H9 (cell line): ENCODE results near the gene AIF1L. TPM values are rescaled to one million over a fixed set of nuclear protein-coding genes. Genes with fewer than 3 reads are reported as not detected.

Source experiments
- DNase-seq: peaks from one replicate; pipeline ENCODE4 v3.0.0-alpha.2; 2017
- H2AFZ ChIP-seq: one replicate; pipeline ENCODE4 v1.6.1; 2013; ENCODE audit warnings: mild to moderate bottlenecking, low read length, control low read depth, moderate library complexity
- H2AK5ac ChIP-seq: 2 replicates; pipeline ENCODE4 v1.6.1; 2013; ENCODE audit warnings: low read length, control low read depth, mixed read lengths; ENCODE audit not compliant: insufficient read length
- H2BK120ac ChIP-seq: one replicate; pipeline ENCODE4 v1.6.1; 2013; ENCODE audit warnings: low read depth, mild to moderate bottlenecking, low read length, control low read depth, inconsistent platforms; ENCODE audit not compliant: poor library complexity, severe bottlenecking
- H2BK12ac ChIP-seq: 2 replicates; pipeline ENCODE4 v1.6.1; 2013; ENCODE audit warnings: low read length, control low read depth, mixed read lengths, low read depth; ENCODE audit not compliant: insufficient read length
- H2BK15ac ChIP-seq: 2 replicates; pipeline ENCODE4 v1.6.1; 2013; ENCODE audit warnings: low read depth, low read length, control low read depth
- H2BK20ac ChIP-seq: one replicate; pipeline ENCODE4 v1.6.1; 2013; ENCODE audit warnings: low read depth, mild to moderate bottlenecking, low read length, control low read depth, inconsistent platforms; ENCODE audit not compliant: poor library complexity, severe bottlenecking
- H2BK5ac ChIP-seq: 2 replicates; pipeline ENCODE4 v1.6.1; 2013; ENCODE audit warnings: low read length, control low read depth, mixed read lengths; ENCODE audit not compliant: insufficient read length
- H3K14ac ChIP-seq: 2 replicates; pipeline ENCODE4 v1.6.1; 2013; ENCODE audit warnings: low read length, control low read depth; ENCODE audit not compliant: insufficient read depth
- H3K18ac ChIP-seq: 2 replicates; pipeline ENCODE4 v1.6.1; 2013; ENCODE audit warnings: low read depth, mild to moderate bottlenecking, mixed read lengths, low read length, control low read depth; ENCODE audit not compliant: insufficient read length
- H3K23ac ChIP-seq: 2 replicates; pipeline ENCODE4 v1.6.1; 2013; ENCODE audit warnings: low read length, control low read depth, mixed read lengths, low read depth; ENCODE audit not compliant: insufficient read length
- H3K23me2 ChIP-seq: 2 replicates; pipeline ENCODE4 v1.6.1; 2013; ENCODE audit warnings: low read depth, mild to moderate bottlenecking, mixed read lengths, low read length, control low read depth; ENCODE audit not compliant: insufficient read length, poor library complexity, severe bottlenecking
- H3K27ac ChIP-seq: 2 replicates; pipeline ENCODE4 v1.5.1; 2013; ENCODE audit warnings: low read length, control low read depth, mixed read lengths, low read depth; ENCODE audit not compliant: insufficient read length
- H3K27me3 ChIP-seq: 2 replicates; pipeline ENCODE4 v1.6.1; 2013; ENCODE audit warnings: low read length, control low read depth, inconsistent platforms; ENCODE audit not compliant: insufficient read depth
- H3K4ac ChIP-seq: 2 replicates; pipeline ENCODE4 v1.6.1; 2013; ENCODE audit warnings: low read depth, mild to moderate bottlenecking, control low read depth, inconsistent platforms, low read length, moderate library complexity
- H3K4me1 ChIP-seq: 2 replicates; pipeline ENCODE4 v1.6.1; 2013; ENCODE audit warnings: low read length, control low read depth, inconsistent platforms; ENCODE audit not compliant: insufficient read depth
- H3K4me2 ChIP-seq: 2 replicates; pipeline ENCODE4 v1.6.1; 2013; ENCODE audit warnings: low read length, control low read depth, mixed read lengths; ENCODE audit not compliant: insufficient read length, insufficient read depth
- H3K56ac ChIP-seq: 2 replicates; pipeline ENCODE4 v1.6.1; 2013; ENCODE audit warnings: low read depth, mild to moderate bottlenecking, mixed read lengths, low read length, control low read depth; ENCODE audit not compliant: insufficient read length
- H3K79me1 ChIP-seq: 2 replicates; pipeline ENCODE4 v1.6.1; 2013; ENCODE audit warnings: low read depth, mild to moderate bottlenecking, moderate library complexity, low read length, control low read depth, inconsistent platforms; ENCODE audit not compliant: insufficient read depth, poor library complexity, severe bottlenecking
- H3K79me2 ChIP-seq: 2 replicates; pipeline ENCODE4 v1.6.1; 2013; ENCODE audit warnings: low read length, control low read depth, inconsistent platforms; ENCODE audit not compliant: insufficient read depth
- H3K9ac ChIP-seq: 2 replicates; pipeline ENCODE4 v1.6.1; 2013; ENCODE audit warnings: low read length, control low read depth, mixed read lengths; ENCODE audit not compliant: insufficient read length; ENCODE audit errors: extremely low read depth
- H3K9me3 ChIP-seq: one replicate; pipeline ENCODE4 v1.6.1; 2013; ENCODE audit warnings: low read depth, low read length, inconsistent platforms; ENCODE audit not compliant: control insufficient read depth
- H3T11ph ChIP-seq: one replicate; pipeline ENCODE4 v1.6.1; 2013; ENCODE audit warnings: mild to moderate bottlenecking, low read length, control low read depth, inconsistent platforms
- H4K20me1 ChIP-seq: one replicate; pipeline ENCODE4 v1.6.1; 2013; ENCODE audit not compliant: control insufficient read depth, insufficient read length, insufficient read depth
- H4K5ac ChIP-seq: 2 replicates; pipeline ENCODE4 v1.6.1; 2013; ENCODE audit warnings: low read depth, mild to moderate bottlenecking, mixed read lengths, low read length, control low read depth; ENCODE audit not compliant: insufficient read length
- H4K8ac ChIP-seq: replicated peaks from 2 replicates; pipeline ENCODE4 v1.6.1; 2013; ENCODE audit warnings: low read length, control low read depth, mixed read lengths, low read depth; ENCODE audit not compliant: insufficient read length
- H4K91ac ChIP-seq: 2 replicates; pipeline ENCODE4 v1.6.1; 2013; ENCODE audit warnings: low read depth, mild to moderate bottlenecking, moderate library complexity, mixed read lengths, low read length, control low read depth; ENCODE audit not compliant: insufficient read length
- H3K27ac Mint-ChIP-seq, 3 experiments: 2 replicates in 2 of 3; 3 replicates in 1 of 3; pipeline ENCODE4 v1.8.0; 2020 to 2021; ENCODE audit warnings: mixed read lengths in 3 of 3, mild to moderate bottlenecking in 1 of 3, moderate library complexity in 1 of 3
- H3K27me3 Mint-ChIP-seq: 2 replicates; pipeline ENCODE4 v1.8.0; 2021; ENCODE audit warnings: low read depth, mild to moderate bottlenecking, moderate library complexity, mixed read lengths
- H3K36me3 Mint-ChIP-seq, 3 experiments: 2 replicates in 2 of 3; 3 replicates in 1 of 3; pipeline ENCODE4 v1.8.0; 2020 to 2021; ENCODE audit warnings: low read depth in 3 of 3, mixed read lengths in 3 of 3; ENCODE audit not compliant: insufficient read depth in 1 of 3
- H3K4me1 Mint-ChIP-seq, 2 experiments: 2 replicates each; pipeline ENCODE4 v1.8.0; 2020; ENCODE audit warnings: mixed read lengths in 2 of 2
- H3K4me3 Mint-ChIP-seq, 2 experiments: 2 replicates in 1 of 2; 3 replicates in 1 of 2; pipeline ENCODE4 v1.8.0; 2020 to 2021; ENCODE audit warnings: mild to moderate bottlenecking in 2 of 2, mixed read lengths in 2 of 2, moderate library complexity in 1 of 2
- H3K9me3 Mint-ChIP-seq, 2 experiments: 2 replicates in 1 of 2; 3 replicates in 1 of 2; pipeline ENCODE4 v1.8.0; 2020; ENCODE audit warnings: mild to moderate bottlenecking in 2 of 2, mixed read lengths in 2 of 2, moderate library complexity in 1 of 2
- CTCF ChIP-seq: fragments of 200-600 bp; sonication (generic); conservative IDR thresholded peaks from 3 replicates; pipeline ENCODE4 v1.8.0; 2021; ENCODE audit warnings: antibody characterized with exemption, mild to moderate bottlenecking
- WGBS: extraction: QIAGEN DNeasy Blood & Tissue Kit; methylation state at CpG from one replicate; pipeline ENCODE4 v1.1.7; 2013; ENCODE audit warnings: missing lambda C conversion rate, low lambda C conversion rate, mixed read lengths; ENCODE audit not compliant: insufficient read length; ENCODE audit errors: extremely low coverage; 5-methylcytosine and 5-hydroxymethylcytosine counted together
- total RNA-seq: library from RNA; stranded (reverse); gene quantifications from 2 replicates; pipeline ENCODE4 v1.2.1, GENCODE V29; 2021

Gene AIF1L
- total RNA-seq, 1 experiment from 2014 or later = 122 TPM

DNA sequence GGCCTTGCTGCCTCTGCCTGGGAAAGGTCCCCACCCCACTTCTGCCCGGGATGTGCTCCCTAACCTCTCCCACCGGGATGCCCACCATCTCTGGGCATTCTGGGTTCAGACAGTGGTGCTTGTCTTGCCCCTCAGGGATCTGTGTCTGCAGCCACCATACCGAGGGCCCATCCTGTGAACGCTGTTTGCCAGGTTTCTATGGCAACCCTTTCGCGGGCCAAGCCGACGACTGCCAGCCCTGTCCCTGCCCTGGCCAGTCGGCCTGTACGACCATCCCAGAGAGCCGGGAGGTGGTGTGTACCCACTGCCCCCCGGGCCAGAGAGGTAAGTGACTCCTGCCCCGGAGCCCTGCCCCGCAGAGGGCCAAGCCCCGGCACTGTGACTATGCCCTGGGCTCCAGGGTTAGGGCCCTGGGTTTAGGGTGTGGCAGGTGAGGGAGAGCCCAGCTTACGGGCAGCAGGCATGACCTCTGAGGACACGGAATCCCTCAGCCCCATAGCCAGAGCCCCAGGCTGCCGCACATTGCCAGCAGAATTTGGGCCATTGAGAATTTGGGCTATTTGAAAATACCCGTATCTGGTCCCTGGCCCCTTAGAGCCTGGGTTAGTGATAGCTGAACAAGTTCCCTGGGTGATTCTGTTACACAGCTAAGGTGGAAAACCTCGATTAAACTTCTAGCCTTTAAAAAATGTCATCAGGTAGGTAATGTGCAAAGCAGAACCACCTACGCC, 35.3 kb upstream of the AIF1L start:
- no peak for DNase-seq
- H3T11ph ChIP-seq = no peak overlapping the region
- H4K5ac ChIP-seq = no peak overlapping the region
- no peak overlapping the region for H3K27ac Mint-ChIP-seq
- H3K9me3 Mint-ChIP-seq = no peaks in the 10 kb centered on the region
- H3K23me2 ChIP-seq = no peaks in the 10 kb centered on the region
- H3K4me1 ChIP-seq = no peaks in the 10 kb centered on the region
- no peaks in the 10 kb centered on the region for H3K79me2 ChIP-seq
- no peak overlapping the region for H3K18ac ChIP-seq
- no peak overlapping the region for H3K56ac ChIP-seq
- H4K91ac ChIP-seq = no peak overlapping the region
- no peak overlapping the region for H2BK20ac ChIP-seq
- no peak overlapping the region for H3K23ac ChIP-seq
- no peak overlapping the region for H2BK5ac ChIP-seq
- H3K4me3 Mint-ChIP-seq = no peak overlapping the region
- H2AFZ ChIP-seq = no peak overlapping the region
- no peak overlapping the region for H3K14ac ChIP-seq
- H3K27me3 ChIP-seq = no peaks in the 10 kb centered on the region
- no peaks in the 10 kb centered on the region for H3K27me3 Mint-ChIP-seq
- no peak overlapping the region for H4K8ac ChIP-seq
- WGBS = no CpG with 5 or more reads among the region's 21 CpGs
- no peaks in the 10 kb centered on the region for H4K20me1 ChIP-seq
- H2AK5ac ChIP-seq = no peak overlapping the region
- no peaks in the 10 kb centered on the region for H3K4me1 Mint-ChIP-seq
- H3K36me3 Mint-ChIP-seq = peaks cover 0 to 8% (median 3%) of the 10 kb centered on the region in 3 experiments; a peak in 2 of 7 replicates
- no peaks in the 10 kb centered on the region for H3K9me3 ChIP-seq
- no peak overlapping the region for H3K9ac ChIP-seq
- no peak overlapping the region for H2BK120ac ChIP-seq
- no peak overlapping the region for H2BK15ac ChIP-seq
- no peak overlapping the region for H3K27ac ChIP-seq
- no peak overlapping the region for H2BK12ac ChIP-seq
- no peak for TF ChIP-seq CTCF
- H3K4me2 ChIP-seq = no peak overlapping the region
- no peaks in the 10 kb centered on the region for H3K79me1 ChIP-seq
- H3K4ac ChIP-seq = no peak overlapping the region
